ENCODE results near the gene SMTNL2. TPM values are rescaled to one million over a fixed set of nuclear protein-coding genes. Genes with fewer than 3 reads are reported as not detected.

The SMTNL2 gene
- total RNA-seq, 3 donors from 2014 or later, result not detected

DNA sequence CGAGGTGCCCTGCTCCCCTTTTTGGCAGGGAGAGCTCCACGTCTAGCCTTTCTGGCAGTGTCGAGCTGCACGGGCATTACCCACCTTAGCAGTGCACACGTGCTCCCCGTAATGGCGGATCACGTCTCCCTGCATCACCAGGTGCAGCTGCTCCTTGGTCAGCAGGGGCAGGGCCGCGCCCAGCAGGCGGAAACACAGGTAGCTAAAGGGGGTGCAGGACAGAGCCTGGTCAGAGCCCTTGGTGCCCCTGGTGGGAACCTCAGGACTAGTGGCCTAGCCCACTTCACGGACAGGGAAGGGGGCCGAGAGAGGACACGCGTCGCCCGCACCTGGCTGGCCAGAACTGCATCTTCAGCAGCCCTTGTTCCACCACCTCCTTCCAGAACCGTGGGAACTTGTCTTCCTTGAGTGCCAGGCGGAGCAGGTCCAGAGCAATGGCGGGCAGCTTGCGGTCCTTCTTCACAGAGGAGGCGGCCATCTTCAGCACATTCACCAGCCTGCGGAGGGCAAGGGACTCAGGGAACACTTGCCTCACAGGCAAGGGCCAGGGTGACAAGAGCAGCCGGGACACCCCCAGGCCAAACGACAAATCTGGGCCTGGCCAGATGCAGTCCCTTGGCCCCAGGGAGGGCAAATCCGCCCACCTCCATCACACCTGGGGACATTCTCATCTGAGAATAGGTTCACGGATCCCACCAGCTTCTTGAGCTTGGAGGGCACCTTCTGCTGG is 32.4 kb upstream of the SMTNL2 start:
- H3K4me3 Mint-ChIP-seq, result no peak overlapping the region
- no peak for ATAC-seq
- DNase-seq, result no peak
- no peaks in the 10 kb centered on the region for H3K27me3 Mint-ChIP-seq (ENCODE audit: low read depth)
- H3K36me3 Mint-ChIP-seq (ENCODE audit: insufficient read depth), result peaks cover 14% of the 10 kb centered on the region
- no peaks in the 10 kb centered on the region for H3K9me3 Mint-ChIP-seq
- H3K4me1 Mint-ChIP-seq (ENCODE audit: low read depth), result peaks cover 25% of the 10 kb centered on the region

DNA sequence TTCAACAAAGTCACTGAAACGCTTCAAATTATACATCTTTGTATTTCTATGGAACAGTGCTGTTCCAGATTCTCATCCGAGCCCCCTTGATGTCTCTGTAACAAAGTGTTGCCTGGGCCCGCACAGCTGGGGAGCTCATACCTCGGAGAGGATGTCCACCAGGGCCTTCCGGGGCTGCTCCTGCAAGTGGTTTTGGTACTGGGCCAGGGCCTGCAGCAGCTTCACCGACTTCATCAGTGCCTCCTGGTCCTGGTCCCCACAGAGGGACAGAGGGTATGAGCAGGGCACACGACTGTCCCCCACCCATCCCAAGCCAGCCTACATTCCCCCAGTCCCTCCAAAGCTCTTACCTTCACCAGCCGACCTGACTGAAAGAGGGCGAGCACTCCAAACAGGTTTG is 30.7 kb upstream of the SMTNL2 start:
- Mint-ChIP-seq H3K27me3 (ENCODE audit: low read depth) (no peaks in the 10 kb centered on the region), H3K4me3 (peak overlapping the region; percentile 95), H3K36me3 (ENCODE audit: insufficient read depth) (peaks cover 9% of the 10 kb centered on the region), H3K9me3 (no peaks in the 10 kb centered on the region), H3K4me1 (ENCODE audit: low read depth) (peaks cover 25% of the 10 kb centered on the region)
- ATAC-seq, result no peak
- DNase-seq, result no peak

- peaks cover 9% of the 10 kb centered on the region for H3K36me3 Mint-ChIP-seq (ENCODE audit: insufficient read depth)
- DNase-seq (no peak), ATAC-seq (peak; percentile 12 to 21)
- H3K9me3 Mint-ChIP-seq, result no peaks in the 10 kb centered on the region
- H3K4me3 Mint-ChIP-seq, result peak overlapping the region; percentile 95
- peaks cover 25% of the 10 kb centered on the region for H3K4me1 Mint-ChIP-seq (ENCODE audit: low read depth)
- H3K27me3 Mint-ChIP-seq (ENCODE audit: low read depth), result no peaks in the 10 kb centered on the region
Observed at GRCh38 chr17:4554441-4554996, 29.8 kb upstream of the SMTNL2 start.

DNA sequence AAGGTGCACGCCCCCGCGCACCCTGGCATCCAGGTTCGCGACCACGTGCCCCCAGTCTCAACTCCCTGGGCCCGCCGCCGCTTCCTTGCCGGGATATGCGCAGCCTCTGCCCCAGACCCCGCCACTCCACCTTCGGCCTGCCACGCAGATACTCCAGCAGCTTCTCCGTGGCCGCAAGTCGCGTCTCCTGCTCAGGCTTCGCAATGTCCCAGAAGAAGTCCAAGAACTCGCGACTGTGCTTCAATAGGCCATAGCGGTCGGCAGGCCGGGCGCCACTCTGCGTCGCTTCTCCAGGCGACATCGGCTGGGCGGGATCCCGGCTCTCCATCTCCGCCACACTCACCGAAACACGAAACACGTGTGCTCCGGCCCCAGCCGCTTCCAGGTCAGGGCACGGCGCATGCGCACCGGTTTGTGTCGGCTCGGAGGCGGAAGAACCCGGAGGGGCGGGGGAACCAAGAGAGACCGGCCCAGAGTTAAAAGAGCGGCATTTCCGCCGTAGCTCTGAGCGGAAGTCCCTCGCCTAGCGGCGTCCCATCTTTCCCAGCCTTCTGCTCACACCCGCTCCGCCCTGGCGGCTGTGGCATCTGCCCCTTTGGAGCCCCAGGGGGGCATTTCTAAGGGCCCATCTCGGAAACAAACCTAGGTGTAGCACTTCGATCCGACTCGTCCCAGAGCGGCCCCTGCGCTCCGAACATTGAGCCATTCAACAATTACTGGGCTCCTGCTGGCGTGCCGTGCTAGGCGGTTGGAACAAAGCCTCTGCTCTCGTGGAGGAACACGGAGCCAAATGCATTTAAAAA is 29.1 kb upstream of the SMTNL2 start, which contains the start of gene MYBBP1A:
TSS of gene MYBBP1A (minus strand) at position 388 of the 803 bp plus-strand sequence. CDS start at position 328, 60 bp downstream.
- peak; percentile 97 for DNase-seq
- Mint-ChIP-seq H3K36me3 (ENCODE audit: insufficient read depth) (peaks cover 9% of the 10 kb centered on the region), H3K27me3 (ENCODE audit: low read depth) (no peaks in the 10 kb centered on the region), H3K9me3 (no peaks in the 10 kb centered on the region), H3K4me3 (peak within 1 kb of the TSS; percentile 95), H3K4me1 (ENCODE audit: low read depth) (peaks cover 25% of the 10 kb centered on the region)
- ATAC-seq, result peak; percentile 93 to 96

DNA sequence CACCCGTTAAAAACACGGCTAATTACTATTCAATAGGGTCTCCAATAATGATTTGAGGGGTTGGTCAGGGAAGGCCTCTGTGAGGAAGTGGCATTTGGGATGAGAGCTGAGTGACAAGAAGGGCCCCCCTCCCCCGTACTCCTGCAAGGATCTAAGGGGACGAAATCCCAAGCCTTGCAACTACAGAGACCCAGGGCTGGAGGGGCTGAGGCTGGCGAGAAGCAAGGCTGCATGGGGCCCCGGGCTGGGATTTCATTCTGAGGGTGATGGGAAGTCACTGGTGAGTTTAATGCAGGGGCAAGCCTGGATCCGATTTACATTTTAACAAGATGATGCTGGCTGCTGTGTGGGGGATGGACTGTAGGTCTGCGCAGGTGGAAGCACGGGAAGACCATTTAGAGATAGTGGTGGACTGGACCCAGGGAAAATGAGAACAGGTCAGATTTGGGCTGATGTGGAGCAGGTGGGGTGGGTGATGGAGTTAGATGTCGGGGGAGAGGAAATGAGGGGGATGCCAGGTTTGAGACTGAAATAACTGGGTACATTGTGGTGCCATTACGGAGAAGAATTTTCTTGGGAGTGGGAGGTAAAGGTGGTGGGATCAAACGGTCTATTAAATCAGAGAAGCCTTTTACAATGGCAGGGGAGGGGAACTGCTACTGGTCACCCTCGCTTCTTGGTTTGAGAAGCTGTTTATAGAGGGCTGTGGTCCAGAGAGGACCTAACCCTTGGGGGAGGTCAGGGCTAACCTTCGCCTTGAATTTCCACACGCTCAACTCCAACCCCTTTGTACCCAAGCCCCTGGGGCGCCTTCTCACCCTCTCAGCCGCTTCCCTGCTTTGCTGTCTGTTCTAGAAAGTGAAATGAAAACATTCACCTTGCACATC is 28.2 kb upstream of the SMTNL2 start:
- peaks cover 5% of the 10 kb centered on the region for H3K36me3 Mint-ChIP-seq (ENCODE audit: insufficient read depth)
- H3K4me3 Mint-ChIP-seq, result peak overlapping the region; percentile 95
- no peaks in the 10 kb centered on the region for H3K27me3 Mint-ChIP-seq (ENCODE audit: low read depth)
- no peaks in the 10 kb centered on the region for H3K9me3 Mint-ChIP-seq
- DNase-seq (no peak), ATAC-seq (no peak)
- peaks cover 22% of the 10 kb centered on the region for H3K4me1 Mint-ChIP-seq (ENCODE audit: low read depth)

DNA sequence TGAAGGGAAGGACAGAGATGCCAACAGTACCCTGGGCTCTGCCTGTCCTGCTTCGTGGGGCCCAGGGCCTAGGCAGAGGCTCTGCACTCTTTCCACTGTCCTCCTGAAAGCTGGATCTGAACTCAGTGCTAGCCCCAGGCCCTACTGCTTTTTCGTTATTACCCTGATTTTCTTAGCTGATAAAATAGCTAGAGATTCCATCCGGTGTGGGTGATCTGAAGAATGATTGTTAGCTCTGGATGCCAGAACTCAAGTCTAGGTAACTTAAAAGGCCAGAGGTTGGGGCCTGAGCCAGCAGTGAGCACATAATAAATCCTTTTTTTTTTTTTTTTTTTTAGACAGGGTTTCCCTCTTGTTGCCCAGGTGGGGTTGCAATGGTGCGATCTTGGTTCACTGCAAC is 27.3 kb upstream of the SMTNL2 start:
- Mint-ChIP-seq H3K4me3 (no peak overlapping the region), H3K9me3 (no peaks in the 10 kb centered on the region), H3K27me3 (ENCODE audit: low read depth) (no peaks in the 10 kb centered on the region), H3K36me3 (ENCODE audit: insufficient read depth) (peaks cover 3% of the 10 kb centered on the region), H3K4me1 (ENCODE audit: low read depth) (peaks cover 25% of the 10 kb centered on the region)
- ATAC-seq, result no peak
- DNase-seq, result no peak

- no peaks in the 10 kb centered on the region for H3K9me3 Mint-ChIP-seq
- H3K27me3 Mint-ChIP-seq (ENCODE audit: low read depth), result no peaks in the 10 kb centered on the region
- H3K4me1 Mint-ChIP-seq (ENCODE audit: low read depth), result peaks cover 33% of the 10 kb centered on the region
- no peak overlapping the region for H3K4me3 Mint-ChIP-seq
- no peak for DNase-seq
- no peak for ATAC-seq
- H3K36me3 Mint-ChIP-seq (ENCODE audit: insufficient read depth), result peaks cover 3% of the 10 kb centered on the region
Observed at GRCh38 chr17:4557626-4558346, 26.5 kb upstream of the SMTNL2 start.

- Mint-ChIP-seq H3K4me1 (ENCODE audit: low read depth) (peaks cover 39% of the 10 kb centered on the region), H3K27me3 (ENCODE audit: low read depth) (no peaks in the 10 kb centered on the region), H3K9me3 (no peaks in the 10 kb centered on the region), H3K4me3 (no peak overlapping the region), H3K36me3 (ENCODE audit: insufficient read depth) (peaks cover 3% of the 10 kb centered on the region)
- DNase-seq (no peak), ATAC-seq (no peak)
Observed at GRCh38 chr17:4558347-4558971, 25.9 kb upstream of the SMTNL2 start.

DNA sequence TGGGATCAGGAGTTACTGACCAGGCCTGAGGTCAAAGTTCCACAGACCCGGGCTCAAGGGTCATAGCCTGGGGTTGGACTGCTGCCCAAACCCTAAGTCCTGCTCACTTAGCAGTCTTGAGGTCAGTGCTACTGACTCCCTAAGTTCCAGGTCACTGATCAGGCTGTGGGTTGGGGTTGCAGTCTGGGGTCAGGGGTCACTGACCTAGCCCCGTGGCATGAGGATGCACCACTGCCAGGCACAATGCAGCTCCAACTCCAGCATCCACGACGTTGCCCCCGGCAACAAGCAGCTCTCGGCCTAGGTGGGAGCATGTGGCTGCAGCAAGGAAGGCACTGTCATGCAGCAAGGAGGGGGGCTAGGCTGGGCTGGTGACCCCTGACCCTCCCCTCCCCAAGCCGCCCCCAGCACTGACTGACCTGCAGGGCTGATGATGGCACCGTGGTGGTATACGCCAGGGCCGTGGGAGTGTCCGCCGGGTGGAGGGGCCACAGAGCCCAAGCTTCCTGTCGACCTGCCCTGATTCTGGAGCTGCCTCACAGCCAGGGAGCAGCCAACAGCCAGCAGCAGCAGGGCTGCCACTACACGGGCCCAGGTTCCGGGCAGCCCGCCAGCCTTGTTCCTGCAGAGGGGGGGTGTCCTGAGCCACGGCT is 25.1 kb upstream of the SMTNL2 start:
- Mint-ChIP-seq H3K4me3 (no peak overlapping the region), H3K9me3 (no peaks in the 10 kb centered on the region), H3K36me3 (ENCODE audit: insufficient read depth) (no peaks in the 10 kb centered on the region), H3K27me3 (ENCODE audit: low read depth) (no peaks in the 10 kb centered on the region), H3K4me1 (ENCODE audit: low read depth) (peaks cover 37% of the 10 kb centered on the region)
- DNase-seq (no peak), ATAC-seq (no peak)

- ATAC-seq, result no peak
- Mint-ChIP-seq H3K36me3 (ENCODE audit: insufficient read depth) (no peaks in the 10 kb centered on the region), H3K4me1 (ENCODE audit: low read depth) (peaks cover 32% of the 10 kb centered on the region), H3K9me3 (no peaks in the 10 kb centered on the region), H3K27me3 (ENCODE audit: low read depth) (no peaks in the 10 kb centered on the region), H3K4me3 (no peak overlapping the region)
- DNase-seq, result no peak
Observed at GRCh38 chr17:4559966-4560365, 24.4 kb upstream of the SMTNL2 start.

DNA sequence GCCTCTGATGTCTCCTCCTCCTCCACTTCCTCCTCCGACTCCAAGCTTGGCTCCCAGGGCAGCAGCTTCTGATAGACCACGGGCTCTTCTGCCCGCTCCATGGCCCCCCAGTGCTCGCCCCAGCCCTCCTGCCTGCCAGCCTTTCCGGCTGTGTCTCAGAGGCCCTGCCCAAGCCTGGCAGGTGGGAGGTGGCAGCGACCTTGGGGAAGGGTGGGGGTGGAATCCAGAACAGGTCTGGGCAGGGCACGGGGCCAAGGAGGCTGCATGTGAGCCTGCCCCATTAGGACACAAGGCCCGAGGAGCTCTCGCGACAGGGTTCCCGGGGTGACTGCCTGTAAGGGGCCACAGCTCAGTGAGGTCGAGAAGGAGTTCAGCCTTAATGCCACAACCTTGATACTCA is 23.9 kb upstream of the SMTNL2 start, which contains the start of gene GGT6:
TSS of gene GGT6 (minus strand) at position 157 of the 400 bp plus-strand sequence. CDS start at position 101, 56 bp downstream.
- no peaks in the 10 kb centered on the region for H3K36me3 Mint-ChIP-seq (ENCODE audit: insufficient read depth)
- ATAC-seq, result no peak
- DNase-seq, result no peak
- H3K27me3 Mint-ChIP-seq (ENCODE audit: low read depth), result no peaks in the 10 kb centered on the region
- peaks cover 33% of the 10 kb centered on the region for H3K4me1 Mint-ChIP-seq (ENCODE audit: low read depth)
- no peaks in the 10 kb centered on the region for H3K9me3 Mint-ChIP-seq
- no peak within 1 kb of the TSS for H3K4me3 Mint-ChIP-seq

DNA sequence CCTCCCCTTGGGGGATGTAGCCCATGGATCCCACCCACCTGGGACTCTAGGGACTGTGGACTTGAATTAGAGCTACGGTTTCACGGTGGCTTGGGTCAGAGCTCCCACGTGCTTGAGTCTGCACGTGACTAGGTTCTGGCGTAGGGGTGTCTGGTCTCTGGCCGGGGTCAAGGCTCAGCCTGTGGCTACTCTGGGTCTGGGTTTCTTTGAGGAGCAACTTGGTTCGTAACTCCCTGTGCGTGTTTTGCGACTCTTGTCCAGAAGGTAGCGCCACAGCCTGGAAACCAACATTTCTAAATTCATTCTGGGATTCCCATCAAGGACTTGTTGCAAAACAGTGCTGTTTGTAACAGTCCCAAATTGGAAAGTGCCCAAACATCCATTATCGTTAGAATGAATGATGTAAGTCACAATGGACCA is 23.5 kb upstream of the SMTNL2 start:
- DNase-seq, result no peak
- no peak for ATAC-seq
- Mint-ChIP-seq H3K27me3 (ENCODE audit: low read depth) (no peaks in the 10 kb centered on the region), H3K4me3 (no peak overlapping the region), H3K4me1 (ENCODE audit: low read depth) (peaks cover 33% of the 10 kb centered on the region), H3K36me3 (ENCODE audit: insufficient read depth) (no peaks in the 10 kb centered on the region), H3K9me3 (no peaks in the 10 kb centered on the region)
